Dedifferentiated amniotic fluid mesenchymal stem cell (primary cell): Measurements from ENCODE around the gene UBE3B.

Experiments
- DNase-seq: peaks from one replicate; pipeline ENCODE4 v3.0.0-alpha.2; 2016; ENCODE audit errors: extremely low spot score

The UBE3B gene

DNA sequence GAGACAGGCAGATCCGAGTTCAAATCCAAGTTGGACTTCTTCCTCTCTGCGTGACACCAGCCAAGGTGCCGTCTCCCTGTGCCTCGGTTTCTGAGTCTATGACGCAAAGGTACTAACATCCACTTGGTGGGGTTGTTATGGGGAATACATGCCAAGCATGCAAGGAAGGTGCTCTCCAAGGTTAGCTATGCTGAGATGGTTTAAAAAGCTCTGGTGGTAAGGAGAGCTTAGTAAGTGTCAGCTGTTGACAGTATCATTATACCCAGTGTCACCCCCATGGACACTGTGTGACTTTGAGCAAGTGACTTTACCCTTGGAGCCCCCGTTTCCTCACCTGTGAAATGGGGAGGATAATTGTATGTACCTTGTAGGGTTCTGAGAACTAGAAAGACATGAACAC lies 73.7 kb downstream of the UBE3B start:
- DNase-seq = no peak

DNA sequence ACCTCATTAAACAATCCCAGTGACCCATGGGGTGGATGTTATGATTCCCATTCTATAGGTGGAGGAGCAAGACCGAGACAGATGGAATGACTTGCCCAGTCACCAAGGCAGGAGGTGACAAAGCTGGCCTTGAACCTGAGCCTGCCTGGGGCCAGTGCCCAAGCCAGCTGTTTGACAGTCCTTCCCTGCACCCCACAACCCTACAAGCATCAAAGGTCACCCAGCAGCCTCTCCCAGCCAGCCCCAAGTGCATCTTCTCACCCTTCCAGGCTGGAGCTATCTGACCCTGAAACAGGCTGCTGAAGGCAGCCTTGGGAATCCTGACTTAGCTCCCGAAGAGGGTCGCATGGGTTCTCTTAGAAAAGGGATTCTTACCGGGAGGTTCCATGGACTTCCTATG lies 75.5 kb downstream of the UBE3B start:
- no peak for DNase-seq

DNA sequence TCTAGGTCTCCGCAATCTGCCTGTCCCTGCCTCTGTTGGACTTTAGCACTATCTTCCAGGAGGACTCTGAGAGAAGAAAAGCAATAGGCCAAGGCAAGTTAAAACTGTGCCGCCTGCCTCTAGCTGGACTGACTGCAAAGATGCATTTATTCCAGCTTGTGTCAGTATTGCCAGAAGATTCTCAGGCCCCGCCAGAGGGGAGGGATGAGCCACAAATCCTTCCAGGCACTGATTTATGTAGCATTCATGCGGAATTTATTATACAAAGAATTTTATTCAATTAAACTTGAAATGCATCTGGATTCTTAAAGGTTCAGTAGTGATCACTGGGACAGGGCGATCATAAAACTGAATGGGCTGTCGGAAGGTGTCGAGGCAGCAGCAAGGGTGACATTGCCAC lies 76.0 kb downstream of the UBE3B start:
- DNase-seq = no peak

- no peak for DNase-seq
Observed at GRCh38 chr12:109553906-109554500, 76.6 kb downstream of the UBE3B start.

DNA sequence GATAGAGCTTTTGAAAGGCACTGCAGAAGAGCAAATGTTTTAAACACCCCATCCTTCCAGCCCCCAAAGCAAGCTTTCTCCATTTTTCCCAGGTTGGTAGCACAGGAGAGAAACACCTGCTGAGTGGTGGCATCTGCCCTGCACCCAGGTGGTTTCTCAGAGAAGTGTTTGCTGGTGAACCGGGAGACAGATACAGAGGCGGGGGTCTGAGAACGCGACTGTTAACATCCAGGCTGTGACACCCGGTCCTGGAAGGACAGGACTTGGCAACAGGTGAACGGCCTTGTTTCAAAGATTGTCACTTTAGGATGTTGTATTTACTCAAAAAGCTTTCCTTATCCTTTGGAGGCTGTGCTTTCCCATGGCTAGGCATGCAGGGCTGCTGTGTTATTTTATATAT lies 77.3 kb downstream of the UBE3B start:
- no peak for DNase-seq

DNA sequence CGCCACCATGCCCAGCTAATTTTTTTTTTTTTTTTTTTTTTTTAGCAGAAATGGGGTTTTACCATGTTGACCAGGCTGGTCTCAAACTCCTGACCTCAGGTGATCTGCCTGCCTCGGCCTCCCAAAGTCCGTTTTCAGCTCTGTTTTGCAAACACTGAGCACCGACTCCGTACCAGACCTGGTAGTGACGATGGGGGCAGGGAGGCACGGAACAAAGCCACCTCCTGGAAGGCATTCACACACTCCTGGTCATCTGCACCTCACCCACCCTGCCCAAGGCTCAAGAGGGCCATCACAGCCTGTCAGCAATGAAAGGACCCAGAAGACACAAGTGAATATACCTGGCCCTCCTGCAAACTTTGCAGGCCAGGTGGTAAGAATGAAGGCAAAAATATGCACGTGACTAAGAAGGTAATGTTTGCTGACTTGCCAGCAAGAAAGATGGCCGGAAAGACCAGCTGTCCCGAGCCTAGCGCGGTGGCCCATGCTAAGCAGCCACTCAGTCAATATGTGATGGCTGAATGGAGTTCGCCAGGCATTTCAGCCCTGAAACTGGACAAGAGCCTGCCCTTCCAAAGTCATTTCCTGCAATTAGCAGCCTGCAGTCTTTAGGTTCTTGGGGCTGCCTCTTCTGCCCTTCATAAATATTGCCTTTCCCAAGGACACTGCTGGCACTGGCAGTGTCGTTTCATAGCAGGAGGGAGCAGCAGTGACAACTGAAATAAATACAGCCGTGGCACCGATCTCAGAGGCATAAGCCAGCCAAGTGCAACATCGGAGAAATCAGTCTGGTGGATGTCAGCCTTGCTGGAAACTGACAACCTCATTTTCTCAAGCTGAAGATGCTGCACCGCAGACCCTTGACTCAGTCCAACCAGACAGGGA lies 78.2 kb downstream of the UBE3B start:
- DNase-seq = no peak

DNA sequence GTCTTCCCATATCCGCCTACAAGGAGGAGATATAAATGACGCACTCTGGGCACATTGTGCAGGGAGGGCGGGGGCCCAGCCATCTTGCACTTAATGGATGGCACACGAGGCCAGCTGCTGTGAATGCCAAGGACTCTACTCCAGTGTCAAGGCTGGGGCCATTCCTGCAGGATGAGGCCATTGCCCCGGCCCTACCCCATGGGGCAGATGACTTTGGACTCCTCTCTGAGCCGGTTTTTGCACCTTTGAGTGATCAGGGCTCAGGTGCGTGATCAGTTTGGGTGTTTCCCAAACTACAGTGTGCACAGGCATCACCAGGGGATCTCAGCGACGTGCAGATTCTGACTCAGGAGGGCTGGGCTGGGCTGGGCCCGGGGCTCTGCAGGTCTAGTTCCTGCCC lies 79.8 kb downstream of the UBE3B start:
- DNase-seq = no peak

GRCh38 chr12:109557805-109558204 lies 80.4 kb downstream of the UBE3B start:
- DNase-seq = no peak

GRCh38 chr12:109558374-109559199 lies 81.2 kb downstream of the UBE3B start:
- no peak for DNase-seq

DNA sequence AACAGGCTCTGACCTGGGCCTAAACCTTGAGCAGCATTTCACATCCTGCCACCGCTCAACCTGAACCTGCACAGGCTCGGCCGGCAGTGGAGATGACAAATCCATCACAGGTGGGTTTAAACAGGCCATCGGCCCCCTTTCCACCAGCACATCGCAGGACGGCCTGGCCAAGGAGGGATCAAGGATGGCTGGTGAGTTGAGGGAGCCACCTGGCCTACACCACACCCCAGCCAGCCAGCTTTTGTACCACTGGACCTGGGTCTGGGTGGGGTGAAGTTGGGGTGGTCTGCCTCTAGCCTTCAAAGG lies 81.7 kb downstream of the UBE3B start:
- no peak for DNase-seq

DNA sequence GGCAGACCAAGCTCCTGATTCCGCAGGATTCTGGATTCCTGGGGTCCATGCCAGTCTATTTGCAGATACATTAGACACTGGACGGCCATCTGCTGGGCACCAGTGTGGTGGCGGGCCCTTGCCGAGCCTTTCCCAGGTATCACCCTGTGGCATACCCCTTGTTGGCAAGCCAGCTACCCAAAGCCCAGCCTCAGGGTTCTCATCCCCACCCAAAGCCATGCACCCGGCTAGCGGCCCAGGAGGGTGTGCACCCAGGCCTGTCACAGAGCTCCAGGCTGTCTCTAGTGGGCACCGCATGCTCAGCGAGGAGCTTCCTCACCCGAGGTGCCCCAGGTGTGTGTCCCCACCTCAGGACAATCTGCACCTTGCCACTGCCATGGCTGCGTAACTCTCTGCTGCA lies 82.2 kb downstream of the UBE3B start:
- no peak for DNase-seq

GRCh38 chr12:109560867-109561710 lies 83.7 kb downstream of the UBE3B start:
- no peak for DNase-seq

DNA sequence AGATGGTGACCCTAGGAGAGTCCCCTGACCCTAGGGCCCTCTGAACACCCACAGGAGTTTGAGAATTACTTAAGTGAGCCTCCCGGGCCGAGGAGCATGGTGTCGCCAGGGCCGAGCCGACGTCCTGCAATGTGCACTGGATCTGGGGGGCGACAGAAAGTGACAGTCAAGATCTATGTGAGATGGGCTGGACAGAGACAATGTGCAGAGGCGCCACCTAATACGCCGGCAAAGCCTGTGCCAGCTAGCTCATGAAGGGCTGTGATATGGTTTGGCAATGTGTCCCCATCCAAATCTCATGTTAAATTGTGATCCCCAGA lies 84.2 kb downstream of the UBE3B start:
- DNase-seq = no peak

DNA sequence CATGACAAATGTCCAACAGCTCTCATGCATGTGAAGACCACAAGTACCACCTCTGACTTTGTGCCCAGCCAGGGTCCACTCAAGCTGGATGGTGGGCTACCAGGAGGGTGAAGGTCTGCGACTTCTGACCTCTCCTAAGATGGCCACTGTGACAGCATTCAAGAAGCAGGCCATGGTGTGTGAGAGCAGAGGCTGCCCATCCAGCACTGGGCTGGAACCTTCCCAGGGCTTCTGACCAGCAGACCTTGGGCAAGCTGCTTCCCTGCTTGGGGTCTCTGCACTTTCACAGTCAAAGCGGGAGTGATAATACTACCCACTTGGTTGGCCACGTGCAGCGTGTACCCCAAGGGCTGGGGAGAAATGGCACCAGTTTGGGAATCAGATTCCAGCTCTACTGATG lies 85.4 kb downstream of the UBE3B start:
- no peak for DNase-seq

DNA sequence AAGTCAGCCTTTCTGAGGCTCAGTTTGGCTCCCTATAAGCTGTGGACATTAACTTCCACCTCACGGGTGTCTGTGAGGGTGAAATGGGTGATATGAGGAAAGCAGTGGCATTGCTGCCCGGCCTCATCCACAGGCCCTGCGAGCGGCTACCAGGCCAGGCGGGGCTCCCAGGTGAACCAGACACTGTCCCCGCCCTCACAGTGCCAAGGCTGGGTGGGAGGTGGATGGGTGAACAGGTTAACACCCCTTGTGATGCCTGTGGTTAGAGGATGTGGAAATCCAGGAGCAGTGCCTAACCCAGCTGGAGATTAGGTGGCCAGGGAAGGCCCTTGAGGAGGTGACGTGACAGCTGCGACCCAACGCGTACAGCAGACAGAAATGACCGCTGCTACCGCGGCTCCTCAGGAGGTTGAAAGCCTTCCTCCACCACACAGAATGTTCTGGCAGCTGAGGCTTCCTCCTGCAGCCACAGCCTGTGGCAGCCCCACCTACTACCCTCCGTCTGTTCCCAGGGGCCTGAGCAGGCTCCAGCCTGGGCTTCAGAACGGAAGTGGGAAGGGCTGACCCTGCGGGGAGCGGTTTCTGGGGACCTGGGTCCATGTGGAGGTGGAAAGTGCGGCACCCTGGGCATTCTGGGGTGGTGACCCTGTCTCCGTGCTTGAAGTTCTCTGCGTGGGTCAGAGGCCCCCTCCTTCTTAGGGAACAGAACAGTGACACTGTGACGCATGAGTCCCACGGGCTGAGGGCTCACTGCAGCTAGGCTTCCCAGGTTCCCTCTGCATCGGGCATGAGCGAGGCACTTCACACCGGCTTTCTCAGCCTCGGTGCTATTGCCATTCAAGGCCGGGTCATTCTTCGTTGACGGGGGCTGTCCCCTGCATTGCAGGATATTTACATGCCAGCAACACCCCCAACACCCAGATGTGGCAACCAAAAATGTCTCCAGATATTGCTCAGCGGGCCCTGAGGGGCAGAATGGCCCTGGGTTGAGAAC lies 86.2 kb downstream of the UBE3B start:
- DNase-seq = no peak

- no peak for DNase-seq
Observed at GRCh38 chr12:109566424-109566823, 89.0 kb downstream of the UBE3B start.

- no peak for DNase-seq
Observed at GRCh38 chr12:109567296-109567695, 89.9 kb downstream of the UBE3B start.

- DNase-seq = no peak
Observed at GRCh38 chr12:109567967-109568366, 90.5 kb downstream of the UBE3B start.

DNA sequence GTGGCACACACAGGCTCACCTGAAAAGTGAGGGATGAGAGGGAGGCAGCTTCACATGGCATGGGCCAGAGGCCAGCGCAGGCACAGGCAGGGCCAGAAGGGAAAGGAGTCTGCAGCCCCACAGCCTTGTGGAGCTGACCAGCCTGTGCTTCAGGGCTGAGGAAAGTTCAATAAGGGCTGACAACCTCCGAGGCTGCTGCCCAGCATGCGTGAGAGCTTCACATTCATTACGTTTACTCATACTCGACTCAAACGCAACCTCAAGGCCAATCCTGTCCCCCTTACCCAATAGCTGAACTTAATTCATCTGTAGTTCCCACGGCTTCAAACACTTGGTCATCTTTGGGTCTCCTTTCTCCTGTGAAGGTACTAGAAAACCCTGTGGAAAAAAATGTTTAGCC lies 91.1 kb downstream of the UBE3B start:
- no peak for DNase-seq

- no peak for DNase-seq
Observed at GRCh38 chr12:109571773-109572505, 94.5 kb downstream of the UBE3B start.
